GM04504 (cell line): ENCODE data around the gene CAPN3.
A peak's percentile ranks its signal among the peaks of the same experiment; 100 is the strongest.

Experiments used
- DNase-seq: peaks from one replicate; pipeline ENCODE4 v3.0.0-alpha.2; 2012; ENCODE audit warnings: low read depth

Gene CAPN3

DNA sequence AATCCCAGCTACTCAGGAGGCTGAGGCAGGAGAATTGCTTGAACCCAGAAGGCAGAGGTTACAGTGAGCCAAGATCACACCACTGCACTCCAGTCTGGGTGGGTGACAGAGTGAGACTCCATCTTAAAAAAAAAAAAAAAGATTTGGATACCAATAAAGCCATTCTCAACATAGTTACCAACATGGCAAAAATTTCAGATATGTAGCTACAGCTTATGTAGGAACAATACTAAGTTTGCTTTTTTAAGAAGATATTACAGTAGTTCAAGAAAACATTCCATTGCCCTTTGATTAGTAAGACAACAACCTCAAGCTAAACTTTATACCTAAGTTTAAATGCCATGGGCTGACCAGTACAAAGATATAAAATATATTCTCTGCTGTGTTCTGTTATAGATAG is 97.2 kb downstream of the CAPN3 start:
- no peak for DNase-seq

DNA sequence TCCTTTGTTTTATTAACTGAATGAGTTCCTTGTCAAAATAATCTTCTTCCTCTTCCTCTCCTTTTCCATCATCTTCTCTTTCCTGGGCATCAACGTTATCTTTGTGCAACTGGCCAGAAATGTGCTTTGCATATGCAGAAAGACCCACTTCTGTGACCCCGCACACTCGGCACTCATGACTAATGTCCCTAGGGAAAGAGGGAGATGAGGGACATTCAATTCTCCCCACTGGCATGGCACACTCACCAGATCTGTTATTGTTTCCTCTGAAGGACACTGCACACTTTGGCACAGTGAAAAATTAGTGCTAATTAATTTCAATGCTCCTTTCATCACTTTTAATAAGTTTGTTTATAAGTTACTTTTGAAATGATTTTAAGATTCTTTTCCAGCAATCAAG is 97.7 kb downstream of the CAPN3 start:
- DNase-seq, result no peak

DNA sequence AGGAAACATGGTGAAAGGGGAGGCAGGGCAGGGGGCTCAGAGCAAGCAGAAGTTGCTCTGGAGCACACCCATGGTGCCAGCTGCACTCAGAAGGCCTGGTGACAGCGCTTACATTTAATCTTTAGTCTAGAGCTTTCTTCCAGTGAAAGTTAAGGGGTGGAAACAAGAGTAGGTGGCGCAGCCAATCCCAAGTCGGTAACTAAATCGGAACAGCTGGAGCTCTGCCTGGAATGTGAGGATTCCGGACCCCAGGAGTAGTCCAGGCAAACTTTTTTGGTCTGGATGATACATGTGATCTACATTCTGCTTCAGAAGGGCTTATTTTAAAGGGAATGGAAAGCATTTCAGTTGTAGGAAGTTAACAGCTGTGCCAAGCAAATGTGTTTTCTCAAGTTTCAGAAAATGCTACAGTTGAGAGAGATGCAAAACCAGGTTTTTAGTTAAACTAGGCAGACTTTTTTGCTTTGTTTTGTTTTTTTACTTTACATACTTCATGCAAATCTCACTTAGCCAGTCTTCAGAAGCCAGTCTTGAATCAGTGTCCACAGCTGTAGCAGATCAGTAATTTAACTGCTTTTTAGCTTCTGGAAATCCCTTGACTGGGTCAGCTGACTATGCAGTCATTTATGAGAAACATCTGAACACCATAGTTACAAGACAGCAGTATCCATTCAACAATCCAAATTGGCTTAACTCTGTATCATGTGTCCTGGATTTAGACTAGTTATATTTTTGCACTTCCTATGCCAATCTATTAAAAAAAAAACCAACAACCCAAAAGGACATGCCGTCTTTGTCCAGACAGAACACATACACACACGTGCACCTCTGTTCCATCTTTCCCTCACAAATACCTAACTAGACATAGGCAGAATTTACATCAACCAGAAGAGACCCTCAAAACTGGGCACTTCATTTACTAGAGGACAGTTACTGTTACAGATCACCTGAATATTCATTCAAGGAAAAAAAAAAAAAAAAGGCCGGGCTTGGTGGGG is 98.4 kb downstream of the CAPN3 start:
- DNase-seq, result peak; percentile 84

DNA sequence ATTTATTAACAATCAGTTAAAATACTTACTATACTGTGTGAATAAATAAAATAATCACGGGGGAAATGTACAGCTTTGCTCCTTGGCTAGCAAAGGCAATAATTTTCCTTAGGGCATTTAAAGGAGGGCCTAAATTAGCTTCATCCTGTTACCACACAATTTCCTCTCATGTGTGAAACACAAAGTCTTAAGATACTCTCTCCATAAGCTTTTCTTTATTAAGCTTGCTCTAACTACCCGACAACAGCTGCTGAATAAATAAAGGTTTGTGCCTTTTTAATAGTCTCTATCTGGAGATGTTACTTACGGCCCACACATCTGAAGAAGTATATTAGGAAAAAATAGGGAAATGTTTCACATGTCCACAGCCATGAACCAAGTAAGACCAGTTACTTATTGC is 102.0 kb downstream of the CAPN3 start:
- DNase-seq, result no peak
